CD4-positive, alpha-beta memory T cell (primary cell): ENCODE data around the gene DONSON. TPM values are rescaled to one million over a fixed set of nuclear protein-coding genes. Genes with fewer than 3 reads are reported as not detected.
"Not testable (repeated sequence)": the region's sequence is repeated elsewhere in the genome, so short reads cannot be mapped to it uniquely, and the experiment has no call there.

Experiments used
- CTCF ChIA-PET: fragments of 350-600 bp; sonication (Branson Sonifier 250); formaldehyde crosslinking; loops from one replicate; lab custom pipeline; 2021; ENCODE audit warnings: inconsistent platforms; ENCODE audit not compliant: partially characterized antibody; lab: Charles Lee
- POLR2A ChIA-PET: fragments of 350-600 bp; sonication (Branson Sonifier 250); formaldehyde crosslinking; loops from one replicate; lab custom pipeline; 2021; ENCODE audit not compliant: partially characterized antibody; lab: Charles Lee
- DNase-seq, 5 donors: peaks; one replicate each; pipeline versions ENCODE4 v3.0.0 to v3.0.0-alpha.2; 2020 to 2022; ENCODE audit warnings: mixed read lengths in 1 of 5
- H3K27ac ChIP-seq: one replicate; pipeline ENCODE4 v1.7.0; 2013; ENCODE audit warnings: low read depth, low read length
- H3K27me3 ChIP-seq: 2 replicates; pipeline ENCODE4 v1.7.0; 2013; ENCODE audit warnings: mild to moderate bottlenecking, low read length, moderate library complexity; ENCODE audit not compliant: insufficient read depth
- H3K36me3 ChIP-seq: 2 replicates; pipeline ENCODE4 v1.7.0; 2013; ENCODE audit warnings: mild to moderate bottlenecking, low read length, moderate library complexity; ENCODE audit not compliant: insufficient read depth
- H3K4me1 ChIP-seq: 2 replicates; pipeline ENCODE4 v1.7.0; 2013; ENCODE audit warnings: mild to moderate bottlenecking, low read length, moderate library complexity; ENCODE audit not compliant: insufficient read depth
- H3K4me3 ChIP-seq, 2 donors: one replicate each; pipeline ENCODE4 v1.7.0; 2013; ENCODE audit warnings: low read length in 2 of 2, mild to moderate bottlenecking in 1 of 2
- H3K9me3 ChIP-seq, 2 donors: one replicate each; pipeline ENCODE4 v1.7.0; 2013; ENCODE audit warnings: low read length in 2 of 2, control low read depth in 1 of 2; ENCODE audit not compliant: control insufficient read depth in 1 of 2
- H3K27ac Mint-ChIP-seq, 7 donors: one replicate each; pipeline ENCODE4 v1.8.0; 2020 to 2021; ENCODE audit warnings: mixed read lengths in 7 of 7, mild to moderate bottlenecking in 6 of 7, inconsistent platforms in 3 of 7, moderate library complexity in 3 of 7
- H3K27me3 Mint-ChIP-seq, 2 donors: one replicate each; pipeline ENCODE4 v1.8.0; 2020 to 2021; ENCODE audit warnings: mixed read lengths in 2 of 2
- H3K36me3 Mint-ChIP-seq, 2 donors: one replicate each; pipeline ENCODE4 v1.8.0; 2020 to 2021; ENCODE audit warnings: mixed read lengths in 2 of 2, inconsistent platforms in 1 of 2, mild to moderate bottlenecking in 1 of 2
- H3K4me1 Mint-ChIP-seq, 4 donors: one replicate each; pipeline ENCODE4 v1.8.0; 2020 to 2021; ENCODE audit warnings: mixed read lengths in 4 of 4, mild to moderate bottlenecking in 1 of 4
- H3K4me3 Mint-ChIP-seq, 8 donors: one replicate each; pipeline ENCODE4 v1.8.0; 2020 to 2021; ENCODE audit warnings: mixed read lengths in 8 of 8, mild to moderate bottlenecking in 7 of 8, moderate library complexity in 6 of 8, inconsistent platforms in 3 of 8
- H3K9me3 Mint-ChIP-seq, 8 donors: one replicate each; pipeline ENCODE4 v1.8.0; 2020 to 2021; ENCODE audit warnings: mixed read lengths in 8 of 8, mild to moderate bottlenecking in 5 of 8, inconsistent platforms in 3 of 8, moderate library complexity in 1 of 8
- intact Hi-C: fragments of 100-400 bp; cut with micrococcal nuclease; formaldehyde crosslinking; loops from one replicate; pipeline ENCODE4 v1.15.1; 2023
- polyA plus RNA-seq, 2 donors: library from polyadenylated mRNA; unstranded; fragments of 300-500 nt; fragmentation: Illumina TruSeq; gene quantifications; one replicate each; pipeline ENCODE4 v1.2.3, GENCODE V29; 2021
- total RNA-seq, 2 experiments: library from RNA; stranded (reverse); gene quantifications; one replicate each; pipeline ENCODE4 v1.2.3, GENCODE V29; 2021

The DONSON gene, protein sequence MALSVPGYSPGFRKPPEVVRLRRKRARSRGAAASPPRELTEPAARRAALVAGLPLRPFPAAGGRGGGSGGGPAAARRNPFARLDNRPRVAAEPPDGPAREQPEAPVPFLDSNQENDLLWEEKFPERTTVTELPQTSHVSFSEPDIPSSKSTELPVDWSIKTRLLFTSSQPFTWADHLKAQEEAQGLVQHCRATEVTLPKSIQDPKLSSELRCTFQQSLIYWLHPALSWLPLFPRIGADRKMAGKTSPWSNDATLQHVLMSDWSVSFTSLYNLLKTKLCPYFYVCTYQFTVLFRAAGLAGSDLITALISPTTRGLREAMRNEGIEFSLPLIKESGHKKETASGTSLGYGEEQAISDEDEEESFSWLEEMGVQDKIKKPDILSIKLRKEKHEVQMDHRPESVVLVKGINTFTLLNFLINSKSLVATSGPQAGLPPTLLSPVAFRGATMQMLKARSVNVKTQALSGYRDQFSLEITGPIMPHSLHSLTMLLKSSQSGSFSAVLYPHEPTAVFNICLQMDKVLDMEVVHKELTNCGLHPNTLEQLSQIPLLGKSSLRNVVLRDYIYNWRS
- total RNA-seq (10 to 100 TPM; 11.0 to 13.7 TPM), polyA plus RNA-seq (1 to 10 TPM; 2.2 to 4.0 TPM)

DNA sequence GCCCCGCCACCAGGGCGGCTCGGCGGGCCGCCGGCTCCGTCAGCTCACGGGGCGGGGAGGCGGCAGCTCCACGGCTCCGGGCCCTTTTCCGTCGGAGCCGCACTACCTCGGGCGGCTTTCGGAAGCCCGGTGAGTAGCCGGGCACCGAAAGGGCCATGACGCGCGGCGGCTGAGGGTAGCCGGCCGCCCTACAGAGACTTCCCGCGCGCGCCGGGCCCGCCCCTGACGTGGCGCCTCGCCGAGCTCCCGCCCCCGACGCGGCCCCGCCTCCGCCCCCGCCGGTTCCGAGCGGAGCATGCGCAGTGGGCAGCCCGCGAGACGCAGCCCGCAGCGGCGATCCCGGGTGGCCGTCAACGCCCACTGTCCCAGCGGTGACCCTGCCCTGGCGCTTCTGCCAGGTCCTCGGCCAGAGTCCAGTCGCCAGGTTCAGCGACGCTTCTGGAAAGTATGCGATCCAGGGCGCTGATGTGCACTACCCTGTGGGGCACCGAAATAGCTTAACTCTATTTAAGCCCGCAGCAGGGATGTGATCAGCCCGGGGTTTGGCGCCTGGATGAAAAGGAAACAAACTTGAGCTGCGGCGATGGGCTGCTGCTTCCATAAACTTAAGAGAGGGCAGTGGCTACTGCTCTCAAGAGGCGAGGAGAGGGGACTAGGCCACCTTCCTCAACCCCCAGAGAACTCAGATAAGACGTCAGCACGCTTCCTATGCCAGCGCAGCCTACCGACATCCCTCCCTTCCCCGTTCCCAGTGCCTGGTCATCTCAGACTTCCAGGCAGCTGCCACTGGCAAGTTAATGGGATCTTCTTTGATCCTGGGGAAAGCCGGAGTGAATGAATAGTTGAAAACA, at the start of gene DONSON:
Gene DONSON (minus strand): TSS at position 200 of the 851 bp plus-strand sequence. CDS start 43 bp downstream, at position 157.
- peak within 1 kb of the TSS; percentile 92 to 98 (median 94) for H3K4me3 Mint-ChIP-seq
- peaks cover 5 to 18% (median 10%) of the 10 kb centered on the region in 4 donors for H3K4me1 Mint-ChIP-seq
- H3K4me1 ChIP-seq: peaks cover 14% of the 10 kb centered on the region
- no peaks in the 10 kb centered on the region for H3K27me3 ChIP-seq
- POLR2A ChIA-PET: interaction anchor here (0.6 to 2.5 kb wide), 23 partner anchors 9 to 861 kb away, joined by 3 to 38 read pairs (median 4); partner anchors contain the start of genes DNAJC28, GART, SON and SYNJ1
- CTCF ChIA-PET: interaction anchor here (0.7 to 2.6 kb wide), 8 partner anchors 15 to 228 kb away, joined by 3 to 27 read pairs (median 4); partner anchors contain the start of gene GART
- intact Hi-C loops: loop anchor here (1.0 kb wide), 1 partner anchor 45 kb away; the partner anchor contains the start of gene SON
- H3K27me3 Mint-ChIP-seq: no peaks in the 10 kb centered on the region
- peak; percentile 82 to 92 (median 89) for DNase-seq
- no peaks in the 10 kb centered on the region for H3K36me3 ChIP-seq
- peak within 1 kb of the TSS; percentile 78 for H3K27ac ChIP-seq
- peak within 1 kb of the TSS; percentile 60 to 72 for H3K4me3 ChIP-seq
- no peaks in the 10 kb centered on the region for H3K9me3 ChIP-seq
- peak within 1 kb of the TSS; percentile 76 to 96 (median 95) for H3K27ac Mint-ChIP-seq
- no peaks in the 10 kb centered on the region for H3K9me3 Mint-ChIP-seq
- peaks cover 0 to 5% of the 10 kb centered on the region in 2 donors for H3K36me3 Mint-ChIP-seq

DNA sequence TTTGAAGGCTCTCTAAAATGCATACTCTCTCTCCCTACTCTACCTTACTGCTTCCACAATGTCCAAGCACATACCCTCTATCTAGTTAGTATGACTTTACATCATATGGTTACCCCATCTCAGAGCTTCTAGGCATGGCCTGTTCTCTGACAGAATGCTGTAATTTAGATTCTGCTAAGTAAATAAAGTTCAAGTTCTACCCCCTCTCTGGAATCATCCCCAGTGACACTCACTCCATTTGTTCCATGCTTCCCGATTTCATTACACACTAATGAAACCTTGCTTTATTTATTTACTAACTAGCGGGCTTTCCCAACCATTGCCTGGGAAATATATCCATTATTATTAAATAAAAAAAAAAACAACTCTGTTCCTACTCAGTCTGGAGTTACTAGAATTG, 45.8 kb upstream of the DONSON start:
- Histone ChIP-seq H3K9me3 (no peaks in the 10 kb centered on the region), H3K36me3 (peaks cover 4% of the 10 kb centered on the region), H3K4me1 (peaks cover 6% of the 10 kb centered on the region), H3K27me3 (no peaks in the 10 kb centered on the region), H3K27ac (no peak overlapping the region), H3K4me3 (no peak overlapping the region)
- Mint-ChIP-seq H3K36me3 (peaks cover 17 to 23% of the 10 kb centered on the region in 2 donors), H3K4me3 (no peak overlapping the region), H3K27me3 (no peaks in the 10 kb centered on the region), H3K4me1 (peaks cover 9 to 23% (median 19%) of the 10 kb centered on the region in 4 donors), H3K9me3 (no peaks in the 10 kb centered on the region), H3K27ac (no peak overlapping the region)
- CTCF ChIA-PET: interaction anchor here (0.8 kb wide), 1 partner anchor 28 kb away, joined by 3 read pairs; no protein-coding TSS in a partner anchor
- DNase-seq: no peak
- intact Hi-C loops: no loop called here
- POLR2A ChIA-PET: no interaction called here

DNA sequence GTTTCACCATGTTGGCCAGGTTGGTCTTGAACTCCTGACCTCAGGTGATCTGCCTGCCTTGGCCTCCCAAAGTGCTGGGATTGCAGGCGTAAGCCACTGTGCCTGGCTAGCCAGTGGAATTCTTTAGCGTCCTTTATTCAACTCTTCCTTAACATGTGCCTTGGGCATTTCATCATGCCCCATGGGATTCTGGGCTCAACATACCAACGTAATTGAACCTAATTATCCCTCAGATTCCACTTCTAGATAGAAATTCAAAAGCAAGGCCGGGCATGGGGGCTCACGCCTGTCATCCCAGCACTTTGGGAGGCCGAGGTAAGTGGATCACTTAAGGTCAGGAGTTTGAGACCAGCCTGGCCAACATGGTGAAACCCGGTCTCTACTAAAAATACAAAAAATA, 37.7 kb upstream of the DONSON start:
- H3K9me3 Mint-ChIP-seq, intact Hi-C loops, H3K4me1 ChIP-seq, H3K4me3 ChIP-seq, H3K27ac ChIP-seq, H3K4me1 Mint-ChIP-seq, H3K9me3 ChIP-seq, H3K4me3 Mint-ChIP-seq, H3K27me3 Mint-ChIP-seq, H3K27ac Mint-ChIP-seq, H3K27me3 ChIP-seq, DNase-seq: not testable (repeated sequence)
- ChIA-PET CTCF (interaction anchor here (2.7 kb wide), 1 partner anchor 21 kb away, joined by 15 read pairs; no protein-coding TSS in a partner anchor), POLR2A (interaction anchor here (0.7 kb wide), 1 partner anchor 855 kb away, joined by 3 read pairs; no protein-coding TSS in a partner anchor)
- peaks cover 17% of the 10 kb centered on the region for H3K36me3 ChIP-seq
- H3K36me3 Mint-ChIP-seq: peaks cover 16 to 38% of the 10 kb centered on the region in 2 donors

DNA sequence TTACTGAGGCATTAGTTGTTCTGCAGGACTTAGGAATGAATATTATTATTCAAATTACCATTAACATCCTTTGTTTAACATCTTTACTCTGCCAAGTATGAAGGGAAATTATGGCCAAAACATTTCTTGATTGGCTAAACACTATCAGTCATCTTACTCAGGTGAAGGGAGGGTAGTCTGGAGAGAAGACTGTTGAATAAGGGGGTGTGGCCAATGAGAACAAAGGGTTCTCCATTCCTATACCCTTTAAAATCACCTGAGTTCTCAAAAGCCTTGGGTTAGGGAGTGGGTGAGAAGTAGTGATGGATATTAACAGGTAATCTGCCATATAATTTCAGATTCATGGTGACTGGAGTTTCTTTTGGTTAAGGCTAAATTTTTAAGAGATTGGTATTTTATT, 33.8 kb upstream of the DONSON start:
- CTCF ChIA-PET: interaction anchor here (0.5 to 1.6 kb wide), 2 partner anchors 17 to 246 kb away, joined by 3 to 13 read pairs; no protein-coding TSS in a partner anchor
- peaks cover 0 to 3% (median under 1%) of the 10 kb centered on the region in 4 donors for H3K4me1 Mint-ChIP-seq

DNA sequence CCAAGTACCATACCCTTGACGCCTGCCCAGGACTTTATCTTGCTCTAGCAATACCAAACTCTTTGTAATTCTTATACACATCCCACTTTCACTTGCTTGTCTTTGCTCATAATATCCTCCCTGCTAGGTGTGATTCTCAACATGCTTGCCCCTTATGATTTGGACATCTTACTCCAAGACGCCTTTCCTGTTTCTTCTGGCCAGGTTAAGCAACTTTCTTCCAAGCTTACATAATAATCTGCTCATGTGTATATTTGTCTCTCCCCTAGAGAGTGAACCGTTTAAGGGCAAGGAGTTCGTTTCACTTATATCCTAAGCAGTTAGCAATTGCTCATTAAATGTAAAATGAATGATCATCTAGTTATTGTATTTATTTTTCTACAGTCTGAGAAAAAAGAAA, 31.2 kb upstream of the DONSON start:
- no peak overlapping the region for H3K4me3 ChIP-seq
- no peaks in the 10 kb centered on the region for H3K4me1 Mint-ChIP-seq
- CTCF ChIA-PET: interaction anchor here (3.0 kb wide), 1 partner anchor 14 kb away, joined by 19 read pairs; no protein-coding TSS in a partner anchor
- peak overlapping the region in 1 of 7 donors; percentile 55 for H3K27ac Mint-ChIP-seq
- no peak overlapping the region for H3K4me3 Mint-ChIP-seq
- no peak for DNase-seq
- no peaks in the 10 kb centered on the region for H3K9me3 ChIP-seq
- H3K36me3 ChIP-seq: peaks cover 13% of the 10 kb centered on the region
- H3K27me3 ChIP-seq: no peaks in the 10 kb centered on the region
- H3K27me3 Mint-ChIP-seq: no peaks in the 10 kb centered on the region
- POLR2A ChIA-PET: no interaction called here
- no peaks in the 10 kb centered on the region for H3K4me1 ChIP-seq
- H3K9me3 Mint-ChIP-seq: peaks cover 0 to 2% (median 0%) of the 10 kb centered on the region in 8 donors
- intact Hi-C loops: no loop called here
- H3K36me3 Mint-ChIP-seq: peaks cover 30 to 52% of the 10 kb centered on the region in 2 donors
- H3K27ac ChIP-seq: no peak overlapping the region

More for the DNA sequence above, 33.8 kb upstream of the DONSON start:
- Mint-ChIP-seq H3K9me3 (peaks cover 0 to 2% (median 0%) of the 10 kb centered on the region in 8 donors), H3K27me3 (no peaks in the 10 kb centered on the region), H3K36me3 (peaks cover 31 to 43% of the 10 kb centered on the region in 2 donors), H3K4me3 (no peak overlapping the region), H3K27ac (peak overlapping the region in 3 of 7 donors; percentile 13 to 57 (median 50))
- DNase-seq: no peak
- intact Hi-C loops: no loop called here
- Histone ChIP-seq H3K27ac (no peak overlapping the region), H3K4me3 (no peak overlapping the region), H3K9me3 (no peaks in the 10 kb centered on the region), H3K36me3 (peaks cover 13% of the 10 kb centered on the region), H3K27me3 (no peaks in the 10 kb centered on the region), H3K4me1 (no peaks in the 10 kb centered on the region)
- POLR2A ChIA-PET: no interaction called here

DNA sequence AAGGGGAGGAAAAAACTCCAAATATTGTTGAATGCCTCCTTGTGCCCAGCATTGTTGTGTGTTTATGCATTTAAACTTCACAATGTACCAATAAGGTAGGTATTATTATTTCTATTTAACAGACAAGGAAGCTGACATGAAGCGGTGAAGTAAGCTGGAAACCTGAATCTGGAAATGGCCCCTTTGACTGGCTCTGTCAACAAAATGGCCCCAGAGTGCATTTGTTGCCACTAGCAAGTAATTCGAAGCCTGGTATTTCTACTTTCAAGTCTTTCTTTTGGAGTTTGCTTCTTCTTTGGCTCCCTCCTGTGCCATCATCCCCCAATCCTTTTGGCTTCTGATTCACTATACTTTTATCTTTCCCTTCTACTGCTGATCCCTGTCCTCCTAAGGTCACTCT, 29.9 kb upstream of the DONSON start:
- intact Hi-C loops: no loop called here
- H3K4me3 Mint-ChIP-seq: no peak overlapping the region
- H3K4me1 ChIP-seq: no peaks in the 10 kb centered on the region
- no peaks in the 10 kb centered on the region for H3K4me1 Mint-ChIP-seq
- H3K27me3 Mint-ChIP-seq: no peaks in the 10 kb centered on the region
- CTCF ChIA-PET: interaction anchor here (3.0 kb wide), 1 partner anchor 12 kb away, joined by 19 read pairs; no protein-coding TSS in a partner anchor
- peak overlapping the region in 2 of 7 donors; percentile 20 to 86 for H3K27ac Mint-ChIP-seq
- H3K36me3 ChIP-seq: peaks cover 8% of the 10 kb centered on the region
- no peaks in the 10 kb centered on the region for H3K27me3 ChIP-seq
- peaks cover 31 to 56% of the 10 kb centered on the region in 2 donors for H3K36me3 Mint-ChIP-seq
- no peak overlapping the region for H3K27ac ChIP-seq
- H3K9me3 Mint-ChIP-seq: peaks cover 0 to 2% (median 0%) of the 10 kb centered on the region in 8 donors
- POLR2A ChIA-PET: no interaction called here
- DNase-seq: no peak
- no peak overlapping the region for H3K4me3 ChIP-seq
- no peaks in the 10 kb centered on the region for H3K9me3 ChIP-seq
